22Rv1 (cell line): Measurements from ENCODE around the gene CDCA5.

Source experiments
- CTCF ChIP-seq: fragments of 450-650 bp; IDR thresholded peaks from 2 replicates; pipeline ENCODE4 v1.5.1; 2017; ENCODE audit warnings: mild to moderate bottlenecking
- ZFX ChIP-seq: fragments of 450-650 bp; IDR thresholded peaks from 2 replicates; pipeline ENCODE4 v1.6.1; 2017; ENCODE audit warnings: antibody characterized with exemption, borderline replicate concordance

DNA sequence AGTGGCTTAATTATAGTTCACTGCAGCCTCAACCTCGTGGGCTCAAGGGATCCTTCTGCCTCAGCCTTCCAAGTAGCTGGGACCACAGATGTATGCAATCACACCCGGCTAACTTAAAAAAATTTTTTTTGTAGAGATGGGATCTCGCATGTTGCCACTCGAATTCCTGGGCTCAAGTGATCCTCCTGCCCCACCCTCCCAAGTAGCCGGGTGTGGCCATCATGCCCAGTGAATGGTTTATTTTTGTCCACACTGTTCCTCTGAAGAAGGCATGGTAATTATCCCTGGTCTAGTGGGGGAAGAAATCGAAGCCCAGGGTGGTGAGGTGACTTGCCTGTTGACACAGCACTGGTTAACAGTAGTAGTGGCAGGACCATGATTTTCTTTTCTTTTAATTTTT lies 40.9 kb downstream of the CDCA5 start:
- TF ChIP-seq CTCF (no peak), ZFX (no peak)
